CD8-positive, alpha-beta memory T cell (primary cell): ENCODE data around the gene PIGQ. TPM values are rescaled to one million over a fixed set of nuclear protein-coding genes. Genes with fewer than 3 reads are reported as not detected.

Source experiments
- CTCF ChIA-PET: fragments of 350-600 bp; sonication (Branson Sonifier 250); formaldehyde crosslinking; loops from one replicate; lab custom pipeline; 2021; ENCODE audit warnings: antibody characterized with exemption; lab: Charles Lee
- POLR2A ChIA-PET: fragments of 350-600 bp; sonication (Branson Sonifier 250); formaldehyde crosslinking; loops from one replicate; lab custom pipeline; 2021; ENCODE audit warnings: antibody characterized with exemption; lab: Charles Lee
- DNase-seq, 5 donors: peaks; one replicate each; pipeline versions ENCODE4 v3.0.0 to v3.0.0-alpha.2; 2020 to 2022; ENCODE audit warnings: mixed read lengths in 1 of 5
- H3K27ac ChIP-seq: one replicate; pipeline ENCODE4 v1.7.0; 2013; ENCODE audit warnings: low read depth, mild to moderate bottlenecking, low read length, moderate library complexity
- H3K27me3 ChIP-seq: 2 replicates; pipeline ENCODE4 v1.7.0; 2013; ENCODE audit warnings: low read length, mild to moderate bottlenecking; ENCODE audit not compliant: insufficient read depth, poor library complexity, severe bottlenecking
- H3K36me3 ChIP-seq: 2 replicates; pipeline ENCODE4 v1.7.0; 2013; ENCODE audit warnings: mild to moderate bottlenecking, low read length, moderate library complexity; ENCODE audit not compliant: insufficient read depth
- H3K4me1 ChIP-seq: 2 replicates; pipeline ENCODE4 v1.7.0; 2013; ENCODE audit warnings: mild to moderate bottlenecking, low read length, moderate library complexity; ENCODE audit not compliant: insufficient read depth
- H3K4me3 ChIP-seq: 2 replicates; pipeline ENCODE4 v1.7.0; 2013; ENCODE audit warnings: mild to moderate bottlenecking, low read length
- H3K9me3 ChIP-seq: 2 replicates; pipeline ENCODE4 v1.7.0; 2013; ENCODE audit warnings: mild to moderate bottlenecking, low read length
- H3K27ac Mint-ChIP-seq, 8 donors: one replicate each; pipeline ENCODE4 v1.8.0; 2020 to 2021; ENCODE audit warnings: mixed read lengths in 8 of 8, mild to moderate bottlenecking in 6 of 8, inconsistent platforms in 3 of 8, moderate library complexity in 3 of 8
- H3K27me3 Mint-ChIP-seq, 2 donors: one replicate each; pipeline ENCODE4 v1.8.0; 2020 to 2021; ENCODE audit warnings: mixed read lengths in 2 of 2, mild to moderate bottlenecking in 1 of 2, moderate library complexity in 1 of 2
- H3K36me3 Mint-ChIP-seq, 3 donors: one replicate each; pipeline ENCODE4 v1.8.0; 2020 to 2021; ENCODE audit warnings: mixed read lengths in 3 of 3, inconsistent platforms in 1 of 3, mild to moderate bottlenecking in 1 of 3
- H3K4me1 Mint-ChIP-seq, 3 donors: one replicate each; pipeline ENCODE4 v1.8.0; 2020 to 2021; ENCODE audit warnings: mixed read lengths in 3 of 3, inconsistent platforms in 1 of 3, mild to moderate bottlenecking in 1 of 3
- H3K4me3 Mint-ChIP-seq, 7 donors: one replicate each; pipeline ENCODE4 v1.8.0; 2020 to 2021; ENCODE audit warnings: mixed read lengths in 7 of 7, mild to moderate bottlenecking in 6 of 7, moderate library complexity in 4 of 7, inconsistent platforms in 2 of 7
- H3K9me3 Mint-ChIP-seq, 5 donors: one replicate each; pipeline ENCODE4 v1.8.0; 2020 to 2022; ENCODE audit warnings: mixed read lengths in 5 of 5, mild to moderate bottlenecking in 3 of 5, moderate library complexity in 2 of 5, inconsistent platforms in 1 of 5
- polyA plus RNA-seq: library from polyadenylated mRNA; unstranded; fragments of 300-500 nt; fragmentation: Illumina TruSeq; gene quantifications from one replicate; pipeline ENCODE4 v1.2.3, GENCODE V29; 2021
- total RNA-seq, 2 experiments: library from RNA; stranded (reverse); gene quantifications; one replicate each; pipeline ENCODE4 v1.2.3, GENCODE V29; 2021

The PIGQ gene
- total and polyA plus RNA-seq, 3 experiments from 2014 or later, result 14.0 to 50.1 (median 47.4) TPM

GRCh38 chr16:525123-525519 is 44.6 kb upstream of the PIGQ start:
- Histone ChIP-seq H3K4me1 (peaks cover 33% of the 10 kb centered on the region), H3K27me3 (no peaks in the 10 kb centered on the region), H3K27ac (peak overlapping the region; percentile 81), H3K36me3 (no peaks in the 10 kb centered on the region), H3K9me3 (no peaks in the 10 kb centered on the region), H3K4me3 (no peak overlapping the region)
- Mint-ChIP-seq H3K27me3 (peaks cover 0 to 3% of the 10 kb centered on the region in 2 donors), H3K27ac (peak overlapping the region; percentile 60 to 93 (median 88)), H3K9me3 (no peaks in the 10 kb centered on the region), H3K36me3 (peaks cover 0 to 7% (median 0%) of the 10 kb centered on the region in 3 donors), H3K4me1 (peaks cover 29 to 40% (median 30%) of the 10 kb centered on the region in 3 donors), H3K4me3 (peak overlapping the region in 5 of 7 donors; percentile 43 to 86 (median 59))
- ChIA-PET POLR2A (no interaction called here), CTCF (interaction anchor here (1.2 kb wide), 1 partner anchor 111 kb away, joined by 3 read pairs; the partner anchor contains the start of gene METTL26)
- DNase-seq, result no peak

DNA sequence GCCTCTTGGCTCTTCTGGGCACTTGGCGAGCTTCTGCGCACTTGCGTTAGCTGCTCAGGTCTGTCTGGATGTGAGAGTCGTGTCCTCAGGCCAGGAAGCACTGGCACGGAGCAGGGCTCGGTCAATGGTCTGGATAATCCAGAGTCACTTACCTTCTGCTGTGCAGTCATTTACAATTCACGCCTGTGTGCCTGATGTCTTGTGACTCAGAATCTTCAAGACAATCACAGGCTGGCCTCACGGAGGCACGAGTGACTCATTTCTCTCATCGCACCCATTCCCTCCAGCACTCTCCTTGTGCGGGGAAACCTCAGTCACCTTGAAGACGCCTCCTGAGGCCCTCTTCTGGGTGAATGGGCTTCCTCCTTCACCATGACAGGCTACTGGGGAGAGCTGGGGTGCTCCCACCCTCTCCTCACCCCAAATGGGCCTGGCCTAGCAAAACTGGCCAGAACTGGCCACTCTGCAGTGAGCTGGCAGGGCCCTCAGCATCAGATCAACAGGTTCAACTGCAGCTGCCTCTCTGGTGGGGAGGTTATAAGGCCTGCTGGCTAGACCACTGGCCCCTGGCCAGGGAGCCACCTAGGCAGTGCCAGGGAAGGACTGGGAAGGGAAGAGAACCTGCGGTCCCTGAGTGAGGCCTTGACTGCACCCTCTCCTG is 44.1 kb upstream of the PIGQ start:
- Mint-ChIP-seq H3K27ac (peak overlapping the region; percentile 60 to 93 (median 88)), H3K9me3 (no peaks in the 10 kb centered on the region), H3K27me3 (peaks cover 0 to 3% of the 10 kb centered on the region in 2 donors), H3K36me3 (peaks cover 0 to 8% (median 0%) of the 10 kb centered on the region in 3 donors), H3K4me3 (peak overlapping the region; percentile 49 to 93 (median 78)), H3K4me1 (peaks cover 33 to 44% (median 34%) of the 10 kb centered on the region in 3 donors)
- H3K27ac ChIP-seq, result peak overlapping the region; percentile 81
- no peaks in the 10 kb centered on the region for H3K36me3 ChIP-seq
- no peak overlapping the region for H3K4me3 ChIP-seq
- peaks cover 35% of the 10 kb centered on the region for H3K4me1 ChIP-seq
- H3K9me3 ChIP-seq, result no peaks in the 10 kb centered on the region
- no peaks in the 10 kb centered on the region for H3K27me3 ChIP-seq
- CTCF ChIA-PET, result interaction anchor here (1.2 kb wide), 1 partner anchor 111 kb away, joined by 3 read pairs; the partner anchor contains the start of gene METTL26
- POLR2A ChIA-PET, result no interaction called here
- DNase-seq, result peak in 4 of 5 donors; percentile 15 to 76 (median 30)

GRCh38 chr16:526181-527014 is 43.4 kb upstream of the PIGQ start:
- no peaks in the 10 kb centered on the region for H3K36me3 ChIP-seq
- H3K27me3 ChIP-seq, result no peaks in the 10 kb centered on the region
- peak overlapping the region; percentile 72 for H3K4me3 ChIP-seq
- peak overlapping the region; percentile 81 for H3K27ac ChIP-seq
- Mint-ChIP-seq H3K4me1 (peaks cover 33 to 44% (median 36%) of the 10 kb centered on the region in 3 donors), H3K9me3 (no peaks in the 10 kb centered on the region), H3K27ac (peak overlapping the region; percentile 79 to 95 (median 92)), H3K36me3 (peaks cover 0 to 8% (median 0%) of the 10 kb centered on the region in 3 donors), H3K4me3 (peak overlapping the region; percentile 74 to 93 (median 78)), H3K27me3 (peaks cover 0 to 3% of the 10 kb centered on the region in 2 donors)
- H3K4me1 ChIP-seq, result peaks cover 35% of the 10 kb centered on the region
- peak in 2 of 5 donors; percentile 6 to 16 for DNase-seq
- no peaks in the 10 kb centered on the region for H3K9me3 ChIP-seq
- POLR2A ChIA-PET, result interaction anchor here (0.8 to 1.3 kb wide), 3 partner anchors 110 to 169 kb away, joined by 3 to 10 read pairs (median 3); partner anchors contain the start of gene METTL26
- CTCF ChIA-PET, result interaction anchor here (1.1 to 1.2 kb wide), 2 partner anchors 8 to 110 kb away, joined by 3 read pairs; partner anchors contain the start of gene METTL26

- Mint-ChIP-seq H3K27ac (peak within 1 kb of the TSS; percentile 88 to 99 (median 94)), H3K27me3 (peaks cover 0 to 1% of the 10 kb centered on the region in 2 donors), H3K4me1 (peaks cover 33 to 44% (median 36%) of the 10 kb centered on the region in 3 donors), H3K4me3 (peak within 1 kb of the TSS; percentile 93 to 97 (median 93)), H3K36me3 (peaks cover 0 to 8% (median 0%) of the 10 kb centered on the region in 3 donors), H3K9me3 (no peaks in the 10 kb centered on the region)
- ChIA-PET CTCF (interaction anchor here (1.1 kb wide), 1 partner anchor 9 kb away, joined by 3 read pairs; no protein-coding TSS in a partner anchor), POLR2A (interaction anchor here (0.8 to 1.3 kb wide), 4 partner anchors 61 to 169 kb away, joined by 3 to 10 read pairs (median 3); partner anchors contain the start of gene METTL26)
- DNase-seq, result peak; percentile 78 to 89 (median 87)
- Histone ChIP-seq H3K4me3 (peak within 1 kb of the TSS; percentile 87), H3K9me3 (no peaks in the 10 kb centered on the region), H3K27me3 (no peaks in the 10 kb centered on the region), H3K36me3 (no peaks in the 10 kb centered on the region), H3K4me1 (peaks cover 35% of the 10 kb centered on the region), H3K27ac (peak within 1 kb of the TSS; percentile 81)
Measured at GRCh38 chr16:527015-527903, 42.5 kb upstream of the PIGQ start, which contains the start of gene CAPN15. Gene CAPN15, plus strand, starts transcription at chr16:527712. Its CDS starts 19,127 bp downstream, at chr16:546839.

GRCh38 chr16:528111-529011 is 41.4 kb upstream of the PIGQ start:
- CTCF ChIA-PET, result no interaction called here
- Mint-ChIP-seq H3K27ac (peak overlapping the region; percentile 88 to 99 (median 94)), H3K4me3 (peak overlapping the region; percentile 93 to 97 (median 93)), H3K4me1 (peaks cover 33 to 47% (median 34%) of the 10 kb centered on the region in 3 donors), H3K27me3 (peaks cover 0 to 1% of the 10 kb centered on the region in 2 donors), H3K9me3 (no peaks in the 10 kb centered on the region), H3K36me3 (peaks cover 0 to 8% (median 0%) of the 10 kb centered on the region in 3 donors)
- POLR2A ChIA-PET, result interaction anchor here (0.5 to 1.3 kb wide), 2 partner anchors 109 to 336 kb away, joined by 7 to 10 read pairs; partner anchors contain the start of gene METTL26
- DNase-seq, result peak in 4 of 5 donors; percentile 14 to 43 (median 25)
- H3K4me3 ChIP-seq, result peak overlapping the region; percentile 87
- H3K9me3 ChIP-seq, result no peaks in the 10 kb centered on the region
- peaks cover 35% of the 10 kb centered on the region for H3K4me1 ChIP-seq
- H3K36me3 ChIP-seq, result no peaks in the 10 kb centered on the region
- H3K27me3 ChIP-seq, result no peaks in the 10 kb centered on the region
- H3K27ac ChIP-seq, result peak overlapping the region; percentile 73

DNA sequence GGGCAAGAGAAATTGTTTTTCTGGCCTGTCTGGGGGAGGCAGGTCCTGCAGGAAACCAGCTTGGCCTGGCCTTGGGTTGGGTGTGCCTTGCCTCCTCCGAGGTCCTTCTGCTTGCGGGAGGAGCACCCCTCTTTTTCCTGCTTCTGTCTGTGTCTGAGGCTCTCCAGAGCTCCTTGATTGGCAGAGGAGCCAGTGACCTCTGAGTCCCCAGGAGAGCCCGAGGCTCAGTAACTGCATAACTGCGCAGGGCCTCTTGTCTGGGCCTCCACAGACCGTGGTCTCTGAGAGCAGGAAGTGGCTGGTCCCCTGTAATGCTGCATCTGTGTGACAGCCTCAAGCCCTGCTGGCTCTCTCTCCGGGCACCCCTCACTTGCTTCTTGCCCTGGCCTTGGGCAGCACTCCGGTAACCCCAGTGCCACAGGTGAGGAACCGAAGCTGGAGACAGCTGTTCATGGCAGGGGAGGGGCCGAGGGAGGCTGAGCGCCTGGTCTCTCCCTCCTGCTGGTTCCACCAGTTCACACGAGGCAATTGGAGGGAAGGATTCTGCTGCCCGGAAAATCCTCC is 40.7 kb upstream of the PIGQ start:
- H3K9me3 ChIP-seq, result no peaks in the 10 kb centered on the region
- H3K36me3 Mint-ChIP-seq, result peaks cover 0 to 8% (median 0%) of the 10 kb centered on the region in 3 donors
- H3K4me1 ChIP-seq, result peaks cover 35% of the 10 kb centered on the region
- H3K27me3 ChIP-seq, result no peaks in the 10 kb centered on the region
- peak overlapping the region; percentile 87 for H3K4me3 ChIP-seq
- H3K36me3 ChIP-seq, result no peaks in the 10 kb centered on the region
- POLR2A ChIA-PET, result interaction anchor here (0.5 kb wide), 1 partner anchor 337 kb away, joined by 7 read pairs; no protein-coding TSS in a partner anchor
- H3K4me3 Mint-ChIP-seq, result peak overlapping the region; percentile 93 to 97 (median 93)
- no peaks in the 10 kb centered on the region for H3K9me3 Mint-ChIP-seq
- peaks cover 0 to 1% of the 10 kb centered on the region in 2 donors for H3K27me3 Mint-ChIP-seq
- peak overlapping the region; percentile 88 to 99 (median 94) for H3K27ac Mint-ChIP-seq
- CTCF ChIA-PET, result no interaction called here
- peaks cover 33 to 45% (median 34%) of the 10 kb centered on the region in 3 donors for H3K4me1 Mint-ChIP-seq
- H3K27ac ChIP-seq, result peak overlapping the region; percentile 73
- peak in 1 of 5 donors; percentile 20 for DNase-seq
